SHP77 treated with DMSO at 0.1 percent for 48 hours (cell line): ENCODE results near the gene SLC26A2.
A peak's percentile ranks its signal among the peaks of the same experiment; 100 is the strongest.
"Not testable (repeated sequence)": the region's sequence is repeated elsewhere in the genome, so short reads cannot be mapped to it uniquely, and the experiment has no call there.

Source experiments
- DNase-seq: peaks from one replicate; lab custom pipeline; 2025; lab: John Stamatoyannopoulos, UW

The SLC26A2 gene

GRCh38 chr5:149936700-149937091 is 23.9 kb upstream of the SLC26A2 start:
- no peak for DNase-seq

DNA sequence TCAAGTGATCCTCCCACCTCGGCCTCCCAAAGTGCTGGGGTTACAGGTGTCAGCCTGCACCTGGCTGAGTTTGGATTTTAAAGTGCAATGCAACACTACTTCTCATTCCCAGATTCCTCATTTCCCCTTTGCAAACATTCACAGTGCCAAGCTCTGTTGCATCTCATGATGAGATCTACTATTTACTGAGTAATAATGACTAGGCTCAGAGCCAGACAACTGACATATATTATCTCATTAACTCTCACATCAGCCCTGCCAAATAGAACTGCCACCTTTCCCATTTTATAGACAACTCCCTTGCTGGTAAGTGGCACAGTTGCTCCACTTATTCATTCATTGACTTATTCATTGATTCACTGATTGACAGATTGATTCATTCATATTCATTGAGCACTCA is 22.9 kb upstream of the SLC26A2 start:
- peak; percentile 90 for DNase-seq

DNA sequence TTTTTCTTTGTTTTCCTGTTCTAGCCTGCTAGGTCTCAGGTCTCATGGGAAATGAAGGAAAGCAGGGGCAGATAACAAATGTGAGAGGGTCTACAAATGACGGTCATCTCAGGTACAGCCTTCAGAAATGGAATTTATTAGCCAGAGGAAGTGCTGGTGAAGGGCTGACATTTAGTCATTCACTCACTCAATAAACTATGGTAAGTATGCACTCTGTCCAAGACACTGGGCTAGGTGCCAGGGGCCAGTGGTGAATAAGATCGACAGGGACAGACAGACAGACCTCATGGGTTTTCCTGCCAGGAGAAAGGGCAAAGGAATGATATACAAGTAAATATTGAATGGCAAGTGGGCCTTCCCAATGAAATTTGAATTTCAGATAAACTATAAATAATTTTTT is 22.3 kb upstream of the SLC26A2 start:
- no peak for DNase-seq

GRCh38 chr5:149938791-149939358 is 21.7 kb upstream of the SLC26A2 start:
- no peak for DNase-seq

- DNase-seq = no peak
These were observed 21.0 kb upstream of the SLC26A2 start for GRCh38 chr5:149939546-149939945.

DNA sequence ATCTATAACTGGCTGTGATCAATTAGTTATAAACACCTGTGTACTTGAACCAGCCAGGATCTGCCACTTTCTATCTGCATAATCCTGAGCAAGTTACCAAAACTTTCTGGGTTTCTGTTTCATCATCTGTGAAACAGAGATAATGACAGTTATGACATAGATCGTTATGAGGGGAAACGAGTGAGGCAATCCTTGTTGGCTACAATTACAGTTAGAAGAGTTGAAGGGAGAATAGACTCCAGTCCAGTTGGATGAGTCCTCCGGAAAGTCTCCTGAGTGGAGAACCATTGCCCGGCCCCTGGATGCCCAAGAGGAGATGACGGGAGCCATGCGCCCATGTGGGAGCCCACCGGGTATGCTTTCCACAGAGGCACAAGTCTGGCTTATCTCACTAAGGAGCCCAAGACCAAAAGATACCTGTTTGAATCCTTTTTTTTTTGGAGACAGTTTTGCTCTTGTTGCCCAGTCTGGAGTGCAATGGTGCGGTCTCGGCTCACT is 20.4 kb upstream of the SLC26A2 start:
- no peak for DNase-seq

- DNase-seq = no peak
These were observed 19.5 kb upstream of the SLC26A2 start for GRCh38 chr5:149940941-149941644.

GRCh38 chr5:149941795-149942194 is 18.8 kb upstream of the SLC26A2 start:
- no peak for DNase-seq

DNA sequence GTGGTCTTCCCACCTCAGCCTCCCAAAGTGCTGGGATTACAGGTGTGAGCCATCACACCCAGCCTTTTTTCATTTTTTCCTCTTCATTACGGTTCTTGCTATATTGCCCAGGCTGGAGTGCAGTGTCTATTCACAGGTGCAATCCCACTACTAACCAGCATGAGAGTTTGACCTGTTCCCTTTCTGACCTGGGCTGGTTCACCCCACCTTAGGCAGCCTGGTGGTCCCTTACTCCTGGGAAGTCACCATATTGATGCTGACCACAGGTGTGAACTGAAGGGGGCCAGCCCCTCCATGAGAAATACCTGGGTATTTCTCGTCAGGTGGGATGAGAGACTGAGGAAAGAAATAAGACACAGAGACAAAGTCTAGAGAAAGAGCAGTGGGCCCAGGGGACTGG is 18.4 kb upstream of the SLC26A2 start:
- DNase-seq = no peak

- DNase-seq = not testable (repeated sequence)
These were observed 17.8 kb upstream of the SLC26A2 start for GRCh38 chr5:149942741-149943169.

DNA sequence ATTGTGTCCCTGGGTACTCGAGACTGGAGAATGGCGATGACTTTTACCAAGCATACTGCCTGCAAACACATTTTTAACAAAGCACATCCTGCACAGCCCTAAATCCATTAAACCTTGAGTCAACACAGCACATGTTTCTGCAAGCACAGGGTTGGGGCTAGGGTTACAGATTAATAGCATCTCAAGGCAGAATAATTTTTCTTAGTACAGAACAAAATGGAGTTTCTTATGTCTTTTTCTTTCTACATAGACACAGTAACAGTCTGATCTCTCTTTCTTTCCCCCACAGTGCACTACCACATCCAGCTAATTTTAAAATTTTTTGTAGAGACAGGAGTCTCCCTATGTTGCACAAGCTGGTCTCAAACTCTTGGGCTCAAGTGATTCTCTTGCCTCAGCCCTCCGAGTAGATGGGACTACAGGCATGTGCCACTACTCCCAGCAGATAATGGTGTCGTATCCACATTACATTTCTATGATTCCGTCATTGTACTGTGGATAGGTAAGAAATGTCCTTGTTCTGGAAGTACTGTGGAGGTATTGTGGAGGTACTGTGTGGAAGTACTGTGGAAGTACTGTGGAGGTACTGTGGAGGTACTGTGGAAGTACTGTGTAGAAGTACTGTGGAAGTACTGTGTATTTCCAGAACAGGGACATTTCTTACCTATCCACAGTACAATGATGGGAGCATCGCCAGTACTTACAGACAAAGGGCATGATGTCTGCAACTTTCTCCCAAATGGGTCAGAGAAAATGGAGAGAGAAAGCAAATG is 17.2 kb upstream of the SLC26A2 start:
- DNase-seq = not testable (repeated sequence)

DNA sequence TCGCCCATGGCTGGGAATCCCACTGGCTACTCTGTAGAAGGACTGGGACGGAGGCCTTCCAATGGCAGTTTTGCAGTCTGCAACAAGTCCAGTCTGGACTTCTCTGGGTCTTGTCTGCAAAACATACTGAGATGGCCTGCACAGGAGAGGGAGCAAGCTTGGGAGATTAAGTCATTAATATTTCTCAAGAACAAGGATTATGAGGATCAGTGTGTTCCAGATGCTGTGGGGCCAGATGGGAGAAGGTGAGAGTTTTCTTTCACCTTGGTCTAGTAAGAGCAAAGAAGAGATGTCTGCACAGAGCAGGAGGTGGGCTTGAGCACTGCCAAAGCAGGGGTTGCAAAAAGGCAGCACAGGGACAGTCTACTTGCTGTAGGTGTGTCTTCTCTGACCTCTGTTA is 15.9 kb upstream of the SLC26A2 start, which contains the start of gene PDE6A:
TSS of gene PDE6A (minus strand) at position 128 of the 400 bp plus-strand sequence. CDS start at position 8, 120 bp downstream.
- no peak for DNase-seq

DNA sequence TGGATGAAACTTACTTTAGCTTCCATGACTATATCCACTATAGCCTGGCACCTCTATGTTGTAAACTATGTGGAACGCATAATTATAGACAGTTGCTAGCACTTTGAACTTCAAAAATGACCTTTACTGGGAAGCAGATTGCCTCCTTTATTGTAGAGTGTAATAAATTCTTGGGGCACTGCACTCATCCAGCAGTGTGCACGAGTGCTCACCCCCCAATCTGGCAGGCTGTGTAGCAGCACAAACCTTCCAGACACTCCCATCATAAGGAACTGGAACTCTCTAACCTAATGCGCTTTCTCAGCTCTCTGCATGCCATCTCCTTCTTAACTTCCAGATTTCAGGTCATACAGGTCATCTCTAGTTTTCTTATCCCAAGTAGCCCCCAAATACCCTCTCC is 14.4 kb upstream of the SLC26A2 start:
- no peak for DNase-seq

DNA sequence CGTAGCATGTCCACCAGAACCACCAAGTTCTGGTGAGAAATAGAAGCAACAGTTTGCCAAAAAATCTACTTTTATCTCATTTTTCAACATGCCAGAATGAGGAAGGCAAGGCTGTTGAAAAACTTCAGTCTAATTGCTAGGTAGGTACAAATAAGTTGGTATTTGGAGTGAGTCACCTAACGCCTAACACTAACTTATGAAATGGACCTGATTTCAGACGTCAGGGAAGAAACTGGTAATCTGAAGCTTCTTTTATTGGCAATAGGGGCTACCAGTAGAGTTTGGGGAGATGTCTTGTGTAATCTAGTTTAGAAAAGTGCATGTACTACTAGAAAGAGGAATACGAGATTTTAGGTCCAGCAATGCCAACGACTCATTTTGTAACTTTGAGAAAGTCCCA is 11.6 kb upstream of the SLC26A2 start:
- DNase-seq = no peak

DNA sequence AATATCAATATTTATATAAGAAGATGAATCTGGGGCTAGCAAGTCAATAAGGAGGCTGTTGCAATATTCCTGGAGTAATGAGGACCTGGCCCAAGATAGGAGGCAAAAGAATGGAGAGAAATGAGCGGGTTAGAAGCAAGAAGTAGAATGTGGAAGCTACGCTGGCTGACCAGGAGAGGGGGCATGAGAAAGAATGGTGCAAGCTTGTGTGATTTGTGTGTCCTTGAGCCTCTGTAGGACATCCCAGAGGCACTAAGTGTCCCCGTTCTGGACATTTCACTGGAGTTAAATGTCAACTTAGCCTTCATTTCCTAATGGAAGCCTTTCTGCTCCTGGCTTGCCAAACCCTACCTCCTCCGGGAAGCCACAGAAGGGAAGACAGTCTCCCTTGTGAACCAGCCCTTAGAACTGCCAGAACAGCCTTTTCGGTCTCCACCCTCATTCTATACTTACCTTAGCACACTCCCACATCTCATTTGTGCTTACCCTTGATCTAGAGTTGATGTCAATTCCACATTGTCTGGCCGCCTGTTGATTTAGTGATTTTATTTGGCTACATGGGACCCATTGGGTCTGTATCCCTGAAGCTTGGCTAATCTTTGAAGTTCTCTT is 9.3 kb upstream of the SLC26A2 start:
- no peak for DNase-seq

DNA sequence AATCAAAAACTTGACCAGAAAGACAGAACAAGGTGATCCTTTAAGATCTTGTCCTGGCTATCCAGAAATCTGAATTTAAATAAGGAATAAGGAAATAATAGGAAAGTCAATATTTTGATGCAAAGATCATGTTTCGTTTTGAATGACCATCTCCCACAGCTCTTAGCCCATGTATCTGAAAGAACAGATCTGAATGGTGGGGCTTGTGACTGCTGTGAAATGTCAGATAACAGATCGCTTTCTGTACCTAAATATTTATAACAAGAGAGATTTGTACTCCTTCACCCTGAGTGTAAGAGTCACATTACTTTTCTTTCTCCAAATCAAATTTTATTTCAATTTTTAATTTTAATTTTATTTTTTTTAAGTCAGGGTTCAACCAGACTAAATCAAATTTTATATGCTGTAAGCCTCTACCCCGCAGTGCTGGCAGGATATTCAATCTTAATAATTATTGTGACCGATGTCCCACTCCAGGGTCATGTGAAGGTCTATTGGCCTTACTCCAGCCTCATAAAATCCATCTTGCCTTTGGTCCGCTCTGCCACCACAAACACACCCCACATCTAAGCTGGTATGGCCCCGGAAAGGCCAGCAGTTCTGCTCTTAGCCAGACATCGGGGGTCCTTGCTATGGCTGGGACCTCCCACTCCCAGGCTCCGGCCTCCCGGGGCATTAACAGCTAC is 7.0 kb upstream of the SLC26A2 start:
- DNase-seq = no peak

DNA sequence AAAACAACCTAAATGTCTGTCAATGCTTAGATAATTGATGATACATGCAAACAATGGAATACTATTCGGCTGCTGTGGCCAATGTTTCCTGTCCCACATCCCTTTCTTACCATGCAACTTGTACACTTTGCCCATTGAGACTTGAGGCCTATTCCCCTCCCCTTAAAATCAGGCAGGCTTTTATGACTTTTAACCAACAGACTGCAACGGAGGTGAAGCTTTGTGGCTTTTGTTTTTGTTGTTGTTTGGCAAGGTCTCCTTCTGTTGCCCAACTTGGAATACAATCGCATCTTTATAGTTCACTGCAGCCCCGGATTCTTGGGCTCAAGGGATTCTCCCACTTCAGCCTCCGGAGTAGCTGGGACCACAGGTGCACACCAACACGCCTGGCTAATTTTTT is 5.8 kb upstream of the SLC26A2 start:
- DNase-seq = no peak

DNA sequence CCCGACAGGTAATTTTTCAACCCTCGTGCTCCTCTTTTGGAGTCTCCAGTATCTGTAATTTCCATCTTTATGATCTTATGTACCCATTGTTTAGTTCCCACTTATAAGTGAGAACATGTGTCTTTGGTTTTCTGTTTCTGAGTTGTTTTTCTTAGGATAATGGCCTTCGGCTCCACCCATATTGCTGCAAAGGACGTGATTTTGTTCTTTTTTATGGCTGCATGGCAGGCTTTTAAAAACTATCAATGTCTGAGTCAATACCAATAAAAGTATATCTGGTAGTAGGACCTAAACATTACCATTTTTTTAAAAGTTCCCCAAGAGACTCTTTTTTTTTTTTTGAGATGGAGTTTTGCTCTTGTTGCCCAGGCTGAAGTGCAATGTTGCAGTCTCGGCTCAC is 3.9 kb upstream of the SLC26A2 start:
- DNase-seq = no peak

GRCh38 chr5:149957855-149958254 is 2.7 kb upstream of the SLC26A2 start:
- DNase-seq = no peak

- DNase-seq = no peak
These were observed 937 bp upstream of the SLC26A2 start for GRCh38 chr5:149959406-149960236.

GRCh38 chr5:149961186-149961685 is 678 bp downstream of the SLC26A2 start:
- DNase-seq = no peak
